Measurements from ENCODE around the gene BPIFB1. TPM values are rescaled to one million over a fixed set of nuclear protein-coding genes. Genes with fewer than 3 reads are reported as not detected.

The BPIFB1 gene
- total RNA-seq, 1 donor from 2014 or later, result 158 TPM

Other genes starting within 250 kb of the BPIFB1 start
- gene BPIFB3, start 229.3 kb upstream of the BPIFB1 start, total RNA-seq, result 11.3 TPM
- 0.62 TPM for gene BPIFB4, start 203.6 kb upstream of the BPIFB1 start, total RNA-seq
- gene BPIFA2, start 115.1 kb upstream of the BPIFB1 start, total RNA-seq, result not detected
- gene BPIFA3, start 65.9 kb upstream of the BPIFB1 start, total RNA-seq, result not detected
- 109 TPM for gene BPIFA1, start 47.2 kb upstream of the BPIFB1 start, total RNA-seq
- gene CDK5RAP1, start 118.3 kb downstream of the BPIFB1 start, total RNA-seq, result 24.3 TPM
- gene SNTA1, start 160.5 kb downstream of the BPIFB1 start, total RNA-seq, result 98.3 TPM
- gene CBFA2T2, start 206.9 kb downstream of the BPIFB1 start, total RNA-seq, result 16.5 TPM

All from tongue (tissue), 1 donor.